ENCODE results near the gene NRIP3.

The NRIP3 gene

GRCh38 chr11:9030601-9031000 is 26.8 kb upstream of the NRIP3 start:
- no peak overlapping the region for H3K4me3 ChIP-seq (ENCODE audit: low read length)
- no peak for TF ChIP-seq CTCF (conservative IDR thresholded peaks at IDR 0.05; ENCODE audit: low read length)
- DNase-seq (ENCODE audit: low read depth), result no peak

- no peak for DNase-seq (ENCODE audit: low read depth)
- H3K4me3 ChIP-seq (ENCODE audit: low read length), result no peak overlapping the region
- no peak for TF ChIP-seq CTCF (conservative IDR thresholded peaks at IDR 0.05; ENCODE audit: low read length)
These were observed 25.6 kb upstream of the NRIP3 start for GRCh38 chr11:9029422-9029821.

GRCh38 chr11:9028581-9028980 is 24.8 kb upstream of the NRIP3 start:
- no peak overlapping the region for H3K4me3 ChIP-seq (ENCODE audit: low read length)
- DNase-seq (ENCODE audit: low read depth), result no peak
- no peak for TF ChIP-seq CTCF (conservative IDR thresholded peaks at IDR 0.05; ENCODE audit: low read length)

GRCh38 chr11:9025101-9025850 is 21.5 kb upstream of the NRIP3 start:
- TF ChIP-seq CTCF (conservative IDR thresholded peaks at IDR 0.05; ENCODE audit: low read length), result no peak
- DNase-seq (ENCODE audit: low read depth), result peak; percentile 28
- H3K4me3 ChIP-seq (ENCODE audit: low read length), result no peak overlapping the region

GRCh38 chr11:9022961-9023680 is 19.3 kb upstream of the NRIP3 start:
- no peak for TF ChIP-seq CTCF (conservative IDR thresholded peaks at IDR 0.05; ENCODE audit: low read length)
- DNase-seq (ENCODE audit: low read depth), result no peak

GRCh38 chr11:9020916-9021315 is 17.1 kb upstream of the NRIP3 start:
- DNase-seq (ENCODE audit: low read depth), result no peak
- no peak for TF ChIP-seq CTCF (conservative IDR thresholded peaks at IDR 0.05; ENCODE audit: low read length)
- no peak overlapping the region for H3K4me3 ChIP-seq (ENCODE audit: low read length)

More at GRCh38 chr11:9022961-9023680, 19.3 kb upstream of the NRIP3 start:
- H3K4me3 ChIP-seq (ENCODE audit: low read length), result no peak overlapping the region

GRCh38 chr11:9019861-9020260 is 16.1 kb upstream of the NRIP3 start:
- TF ChIP-seq CTCF (conservative IDR thresholded peaks at IDR 0.05; ENCODE audit: low read length), result no peak
- no peak for DNase-seq (ENCODE audit: low read depth)
- H3K4me3 ChIP-seq (ENCODE audit: low read length), result no peak overlapping the region

Measured in AG10803 (cell line).